Urinary bladder (tissue), 4 donors: ENCODE results near the gene FOXA3. TPM values are rescaled to one million over a fixed set of nuclear protein-coding genes. Genes with fewer than 3 reads are reported as not detected.

Source experiments
- DNase-seq: peaks from one replicate; pipeline ENCODE4 v3.0.0-alpha.2; 2015; ENCODE audit errors: extremely low spot score
- H3K27ac ChIP-seq: one replicate; pipeline ENCODE4 v1.5.1; 2013; ENCODE audit warnings: low read depth, mild to moderate bottlenecking, moderate library complexity
- H3K36me3 ChIP-seq: one replicate; pipeline ENCODE4 v1.6.1; 2013; ENCODE audit warnings: mild to moderate bottlenecking, moderate library complexity; ENCODE audit not compliant: insufficient read depth
- H3K4me1 ChIP-seq: one replicate; pipeline ENCODE4 v1.6.1; 2013; ENCODE audit warnings: mild to moderate bottlenecking, moderate library complexity; ENCODE audit not compliant: insufficient read depth
- H3K4me3 ChIP-seq: one replicate; pipeline ENCODE4 v1.5.1; 2013; ENCODE audit warnings: low read depth, low read length
- WGBS: extraction: QIAGEN DNeasy Blood & Tissue Kit; methylation state at CpG from one replicate; pipeline ENCODE4 v1.1.7; 2013; 5-methylcytosine and 5-hydroxymethylcytosine counted together
- polyA plus RNA-seq: library from polyadenylated mRNA; stranded (reverse); fragments of 200-250 nt; gene quantifications from one replicate; pipeline ENCODE4 v1.2.3, GENCODE V29; 2013
- total RNA-seq: library from RNA; depleted of rRNA; stranded (reverse); fragments of >200 nt; gene quantifications from one replicate; pipeline ENCODE4 v1.2.3, GENCODE V29; 2014
- donor health status: healthy with polysubstance abuse.
- donor health status: healthy.

Gene FOXA3
- total and polyA plus RNA-seq, 2 donors = 0.11 TPM; not detected in 1

DNA sequence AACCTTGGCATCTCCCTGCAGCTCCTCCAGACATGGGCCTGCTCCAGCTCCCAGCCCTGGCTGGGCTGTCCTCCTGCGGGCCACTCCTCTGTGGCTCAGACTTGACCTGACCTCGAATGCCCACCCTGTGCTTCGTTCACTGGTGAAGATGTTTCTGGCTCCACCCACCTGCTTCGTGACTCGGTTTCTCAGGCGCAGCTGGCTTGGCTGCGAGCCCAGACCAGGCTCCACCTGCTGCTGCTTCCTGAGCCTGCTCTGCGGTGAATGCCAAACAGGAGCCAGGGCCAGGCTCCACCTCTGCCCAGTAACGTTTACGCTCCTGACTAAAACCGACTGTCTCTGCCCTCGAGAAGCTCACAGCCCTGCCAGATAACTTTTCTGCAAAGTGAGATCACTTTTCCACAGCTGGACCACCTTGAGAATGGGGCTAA lies 40.1 kb upstream of the FOXA3 start:
- 57% methylated on average over 12 of the region's 12 CpGs for WGBS
- no peak for DNase-seq
- Histone ChIP-seq H3K4me1 (no peaks in the 10 kb centered on the region), H3K27ac (no peak overlapping the region), H3K4me3 (no peak overlapping the region), H3K36me3 (peaks cover 5% of the 10 kb centered on the region)

DNA sequence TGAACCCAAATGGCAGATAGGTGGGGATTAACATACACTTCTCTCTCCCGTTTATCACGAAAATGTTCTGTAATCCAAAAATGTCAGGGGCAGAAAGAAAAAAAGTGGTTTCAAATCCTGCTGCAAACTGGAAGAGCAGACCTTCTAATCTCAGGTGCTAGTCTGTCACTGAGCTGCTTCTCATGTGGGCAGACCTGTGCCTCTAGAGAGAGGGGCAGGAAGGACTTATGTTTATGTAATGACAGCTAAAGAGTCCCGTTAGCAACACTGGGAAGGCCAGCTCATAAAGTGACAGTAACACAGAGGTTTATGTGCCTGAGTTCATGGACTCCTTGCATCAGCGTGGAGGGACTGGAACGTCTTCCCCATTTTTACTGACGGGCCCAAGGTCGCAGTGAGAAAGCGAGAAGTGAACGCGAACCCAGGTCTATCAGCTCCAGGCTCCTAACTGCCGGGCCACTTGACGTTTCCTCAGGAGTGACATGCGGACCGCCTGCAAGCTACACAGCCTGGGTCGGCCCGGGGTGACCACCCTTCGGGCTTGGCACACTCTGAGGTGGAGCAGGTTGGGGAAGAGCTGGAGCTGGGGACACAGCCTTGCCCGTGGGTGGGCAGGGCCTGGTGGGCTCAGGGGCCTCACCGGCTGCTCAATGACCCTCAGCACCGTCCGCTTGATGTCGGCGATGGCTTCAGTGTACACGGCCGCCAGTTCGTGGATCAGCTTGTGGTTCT lies 39.4 kb upstream of the FOXA3 start:
- Histone ChIP-seq H3K4me1 (no peaks in the 10 kb centered on the region), H3K4me3 (no peak overlapping the region), H3K27ac (no peak overlapping the region), H3K36me3 (peaks cover 8% of the 10 kb centered on the region)
- 85% methylated on average over 26 of the region's 26 CpGs for WGBS
- DNase-seq = no peak

DNA sequence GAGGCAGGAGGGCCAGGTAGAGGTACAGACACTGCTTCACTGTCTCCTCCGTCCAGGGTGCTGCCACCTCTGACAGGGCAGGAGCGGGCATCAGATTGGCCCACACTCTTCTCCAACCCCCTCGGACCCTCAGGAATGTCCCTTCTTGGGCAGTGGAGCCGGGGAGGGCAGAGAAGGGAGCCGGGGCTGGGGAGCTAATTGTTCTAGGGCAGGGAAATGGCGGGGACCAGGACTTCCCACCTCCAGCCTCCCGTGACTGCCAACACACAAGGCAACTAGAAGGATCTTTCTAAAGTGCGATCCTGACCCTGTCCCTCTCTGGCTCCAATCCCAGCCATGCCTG lies 38.9 kb upstream of the FOXA3 start:
- 93% methylated on average over 8 of the region's 8 CpGs for WGBS
- DNase-seq = no peak
- no peak overlapping the region for H3K4me3 ChIP-seq
- no peak overlapping the region for H3K27ac ChIP-seq
- no peaks in the 10 kb centered on the region for H3K4me1 ChIP-seq
- H3K36me3 ChIP-seq = peaks cover 12% of the 10 kb centered on the region

DNA sequence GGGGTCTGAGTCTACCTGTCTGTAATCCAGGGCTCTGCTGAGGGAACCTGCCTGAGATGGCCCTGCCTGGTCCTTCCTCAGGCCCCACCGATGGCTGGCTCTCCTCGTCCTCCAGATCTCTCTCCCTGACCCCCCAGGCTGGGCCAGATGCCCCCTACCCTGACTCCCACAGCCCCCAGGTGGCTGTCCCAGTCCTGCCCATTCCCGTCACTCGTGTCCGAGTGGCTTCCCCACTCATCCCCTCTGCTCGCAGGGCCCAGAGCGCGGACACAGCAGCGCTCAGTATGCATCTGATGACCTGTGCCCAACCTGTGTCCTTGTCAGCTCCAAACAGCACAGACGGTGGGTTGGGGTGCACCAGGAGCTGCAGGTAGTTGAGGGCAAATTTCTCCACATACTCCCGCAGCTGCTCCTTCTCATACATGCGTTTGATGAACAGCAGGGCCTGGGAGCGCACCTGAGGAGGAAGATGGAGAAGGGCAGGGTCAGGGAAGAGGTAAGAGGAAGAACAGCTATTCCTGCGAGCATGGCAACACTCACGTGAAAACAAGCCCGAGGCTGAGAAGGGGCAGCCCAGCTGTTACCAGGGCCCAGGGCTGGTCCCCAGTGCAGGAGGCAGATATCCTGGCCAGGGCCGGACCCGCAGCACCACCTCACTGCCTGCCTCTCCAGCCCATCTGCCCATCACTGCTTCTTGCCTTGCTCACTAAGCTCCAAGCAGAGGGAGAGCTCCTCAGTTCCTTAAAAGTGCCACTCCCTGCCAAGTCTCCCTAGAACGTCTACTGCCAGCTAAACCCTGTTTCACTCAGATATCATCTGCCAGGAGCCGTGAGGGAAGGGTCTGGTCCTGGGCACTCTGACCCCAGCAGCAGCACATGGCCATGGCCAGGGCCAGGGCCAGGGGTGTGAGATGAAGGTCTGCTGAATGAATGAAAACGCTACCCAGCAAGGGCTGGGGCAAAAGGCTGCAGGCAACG lies 37.9 kb upstream of the FOXA3 start:
- no peak overlapping the region for H3K4me3 ChIP-seq
- no peak overlapping the region for H3K27ac ChIP-seq
- 82% methylated on average over 22 of the region's 22 CpGs for WGBS
- no peak for DNase-seq
- no peaks in the 10 kb centered on the region for H3K4me1 ChIP-seq
- H3K36me3 ChIP-seq = peaks cover 13% of the 10 kb centered on the region

DNA sequence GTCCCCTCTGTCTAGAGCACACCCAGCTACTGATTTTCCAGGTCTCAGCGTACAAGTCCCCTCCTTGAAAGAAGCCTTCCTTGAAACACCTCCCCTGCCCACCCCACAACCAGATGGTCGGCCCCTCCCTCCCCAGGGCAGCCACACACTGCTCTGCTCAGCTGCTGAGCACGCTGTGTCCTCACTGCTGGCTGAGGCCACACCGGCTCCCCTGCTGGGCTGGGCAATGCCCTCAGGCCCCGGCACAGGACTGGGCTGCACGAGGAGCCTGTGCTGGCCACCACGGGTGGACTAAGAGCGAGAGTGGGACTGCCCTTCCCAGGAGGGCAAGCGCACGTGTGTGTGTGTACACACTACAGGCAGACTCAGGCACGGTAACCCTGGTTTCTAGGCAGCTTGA lies 37.2 kb upstream of the FOXA3 start:
- Histone ChIP-seq H3K4me1 (no peaks in the 10 kb centered on the region), H3K27ac (no peak overlapping the region), H3K4me3 (no peak overlapping the region), H3K36me3 (peaks cover 15% of the 10 kb centered on the region)
- 89% methylated on average over 11 of the region's 11 CpGs for WGBS
- no peak for DNase-seq

DNA sequence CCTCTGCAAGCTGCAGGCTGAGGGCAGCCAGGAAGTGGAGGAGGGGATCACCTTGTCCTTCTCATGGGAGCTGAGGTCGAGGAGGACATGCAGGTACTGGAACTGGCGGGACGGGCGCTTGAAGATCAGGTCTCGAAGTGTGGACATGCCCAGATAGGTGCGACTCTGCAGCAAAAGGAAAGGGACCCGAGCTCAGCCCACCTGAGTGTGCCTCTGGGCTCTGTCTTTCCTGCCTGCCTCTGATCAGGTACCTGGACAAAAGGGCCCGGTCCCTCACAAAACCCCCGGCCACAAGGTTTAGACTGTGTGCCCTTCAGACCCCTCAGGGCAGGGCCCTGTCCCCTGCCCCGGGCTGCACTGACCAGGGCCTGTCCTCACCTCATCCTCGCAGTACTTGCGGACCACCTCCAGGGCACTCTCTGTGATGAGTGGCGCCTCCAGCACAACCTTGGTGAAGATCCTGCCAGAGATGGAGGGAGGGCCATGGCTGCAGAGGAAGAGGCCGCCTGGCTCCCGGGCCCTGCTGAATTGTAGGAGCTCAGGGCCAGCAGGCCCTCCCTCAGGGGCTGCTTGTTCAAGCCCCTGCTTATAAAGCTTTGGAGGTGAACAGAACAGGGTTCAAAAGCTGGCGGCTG lies 36.5 kb upstream of the FOXA3 start:
- 92% methylated on average over 16 of the region's 16 CpGs for WGBS
- no peak for DNase-seq
- Histone ChIP-seq H3K27ac (no peak overlapping the region), H3K4me3 (no peak overlapping the region), H3K36me3 (peaks cover 15% of the 10 kb centered on the region), H3K4me1 (no peaks in the 10 kb centered on the region)

DNA sequence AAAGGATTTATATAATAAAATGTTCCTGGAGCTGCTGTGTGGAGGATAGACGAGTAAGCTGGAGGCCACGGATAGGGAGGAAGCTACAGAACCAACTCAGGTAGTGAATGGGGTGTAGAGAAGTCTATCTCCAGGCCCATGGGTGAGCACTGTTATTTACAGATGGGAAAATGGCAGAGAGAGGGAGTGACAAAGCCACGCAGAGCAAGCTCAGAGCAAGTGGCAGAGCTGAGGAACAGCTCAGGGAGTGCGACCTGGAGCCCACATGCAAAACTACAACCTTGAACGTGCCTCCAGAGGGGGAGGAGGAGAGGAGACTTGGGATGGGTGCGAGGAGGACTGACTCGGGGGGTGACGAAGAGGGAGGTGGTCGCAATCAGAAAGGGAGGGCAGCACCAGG lies 35.6 kb upstream of the FOXA3 start:
- WGBS = 90% methylated on average over 9 of the region's 9 CpGs
- no peak for DNase-seq
- H3K4me3 ChIP-seq = no peak overlapping the region
- H3K4me1 ChIP-seq = no peaks in the 10 kb centered on the region
- H3K36me3 ChIP-seq = peaks cover 20% of the 10 kb centered on the region
- H3K27ac ChIP-seq = no peak overlapping the region

DNA sequence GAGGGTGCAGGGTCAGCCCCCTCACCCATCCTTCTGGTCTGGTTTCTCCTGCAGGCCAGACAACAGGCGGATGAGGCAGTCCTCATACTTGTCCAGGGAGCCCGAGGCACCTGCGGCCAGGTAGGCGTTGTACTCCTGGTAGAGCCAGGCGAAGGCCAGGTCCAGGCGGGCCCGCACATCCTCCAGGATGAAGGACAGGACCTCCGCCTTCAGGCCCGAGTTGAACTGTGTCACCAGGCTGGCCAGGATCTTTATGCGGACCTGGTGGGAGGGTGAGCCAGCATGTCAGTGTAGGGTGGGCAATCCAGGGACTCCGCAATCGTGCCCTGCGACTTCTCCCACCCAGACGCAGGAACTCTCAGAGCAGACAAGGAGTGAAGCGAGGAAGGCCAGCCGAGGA lies 35.2 kb upstream of the FOXA3 start:
- 95% methylated on average over 16 of the region's 16 CpGs for WGBS
- H3K4me3 ChIP-seq = no peak overlapping the region
- no peak for DNase-seq
- no peak overlapping the region for H3K27ac ChIP-seq
- no peaks in the 10 kb centered on the region for H3K4me1 ChIP-seq
- peaks cover 20% of the 10 kb centered on the region for H3K36me3 ChIP-seq

DNA sequence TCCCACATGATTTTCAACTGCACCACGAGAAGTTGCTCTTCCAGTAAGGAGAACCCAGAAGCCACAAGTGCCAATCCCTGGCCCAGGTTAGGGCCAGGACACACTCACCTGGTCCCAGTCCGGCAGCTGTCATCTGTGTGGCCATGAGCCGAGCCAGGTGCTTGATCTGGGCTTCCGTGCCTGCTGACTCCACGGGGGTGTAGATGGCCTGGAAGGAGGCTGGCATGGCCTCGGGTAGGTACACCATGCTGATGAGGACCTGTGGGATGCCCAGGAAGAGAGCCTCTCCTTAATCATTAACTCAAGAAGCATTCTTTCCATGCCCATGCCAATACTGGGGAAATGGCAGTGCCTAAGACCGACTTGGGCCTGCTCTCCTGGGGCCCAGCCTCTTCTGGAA lies 29.2 kb upstream of the FOXA3 start:
- no peak overlapping the region for H3K4me3 ChIP-seq
- H3K4me1 ChIP-seq = no peaks in the 10 kb centered on the region
- 91% methylated on average over 7 of the region's 7 CpGs for WGBS
- H3K36me3 ChIP-seq = peaks cover 28% of the 10 kb centered on the region
- H3K27ac ChIP-seq = no peak overlapping the region
- no peak for DNase-seq

DNA sequence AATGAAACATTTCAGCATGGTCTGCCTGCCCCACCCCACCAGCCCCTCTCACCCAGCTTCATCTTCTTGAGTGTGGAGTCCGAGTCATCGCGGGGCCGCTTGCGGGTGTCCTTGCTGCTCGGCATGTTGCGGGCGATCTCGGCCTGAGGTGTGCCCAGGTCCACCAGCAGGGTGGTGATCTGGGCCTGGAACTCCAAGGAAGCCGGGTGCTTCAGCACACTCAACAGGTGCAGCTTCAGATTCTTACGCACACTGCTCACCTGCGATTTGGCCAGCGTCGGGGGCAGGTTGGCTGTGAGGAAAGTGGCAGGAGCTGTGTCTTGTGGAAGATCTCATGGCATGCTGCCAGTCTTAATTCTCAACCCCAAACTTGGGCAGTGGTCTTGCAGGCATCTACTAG lies 21.9 kb upstream of the FOXA3 start:
- WGBS = 95% methylated on average over 14 of the region's 14 CpGs

DNA sequence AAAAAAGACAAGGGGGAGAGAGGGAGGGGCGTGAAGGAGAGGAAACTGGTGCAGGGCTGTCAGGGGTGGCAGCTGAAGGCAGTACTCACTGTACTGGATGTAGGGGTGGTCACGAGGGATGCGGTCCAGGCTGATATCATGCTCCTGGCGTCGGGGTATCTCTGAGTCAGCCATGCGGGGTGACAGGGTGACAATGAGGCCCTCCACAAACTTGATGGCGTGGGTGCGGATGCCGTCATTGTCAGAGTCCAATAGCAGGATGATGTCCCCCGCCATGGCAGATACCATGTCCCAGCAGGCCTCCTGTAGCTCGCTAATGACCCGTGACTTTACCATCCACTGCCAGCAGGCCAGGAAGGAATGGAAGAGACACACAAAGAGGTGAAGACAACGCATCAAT lies 16.5 kb upstream of the FOXA3 start:
- WGBS = 93% methylated on average over 13 of the region's 13 CpGs
- Histone ChIP-seq H3K27ac (no peak overlapping the region), H3K4me1 (no peaks in the 10 kb centered on the region), H3K36me3 (peaks cover 3% of the 10 kb centered on the region), H3K4me3 (no peak overlapping the region)
- no peak for DNase-seq

More for the DNA sequence above, 21.9 kb upstream of the FOXA3 start:
- Histone ChIP-seq H3K36me3 (peaks cover 12% of the 10 kb centered on the region), H3K27ac (no peak overlapping the region), H3K4me3 (no peak overlapping the region), H3K4me1 (no peaks in the 10 kb centered on the region)
- no peak for DNase-seq

DNA sequence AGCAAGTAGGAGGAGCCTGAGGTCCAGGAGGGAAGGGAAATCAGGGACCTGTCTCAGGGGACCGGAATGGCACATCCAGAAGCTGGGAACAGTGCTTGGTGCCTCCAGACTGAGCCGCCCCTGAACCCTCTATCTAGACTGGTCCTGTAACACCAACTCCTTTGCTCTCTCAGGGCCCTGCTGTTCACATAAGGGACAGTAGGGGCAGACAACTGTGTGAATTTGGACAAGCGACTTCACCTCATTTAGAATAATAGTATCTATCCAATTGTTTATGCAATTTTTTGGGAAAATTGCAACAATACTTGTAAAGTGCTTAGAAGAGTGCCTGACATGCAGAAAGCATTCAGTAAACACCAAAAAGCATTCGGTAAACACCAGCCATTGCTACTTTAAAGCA lies 15.2 kb upstream of the FOXA3 start:
- no peak for DNase-seq
- H3K36me3 ChIP-seq = peaks cover 3% of the 10 kb centered on the region
- H3K27ac ChIP-seq = no peak overlapping the region
- H3K4me1 ChIP-seq = no peaks in the 10 kb centered on the region
- 91% methylated on average over 4 of the region's 4 CpGs for WGBS
- H3K4me3 ChIP-seq = no peak overlapping the region

DNA sequence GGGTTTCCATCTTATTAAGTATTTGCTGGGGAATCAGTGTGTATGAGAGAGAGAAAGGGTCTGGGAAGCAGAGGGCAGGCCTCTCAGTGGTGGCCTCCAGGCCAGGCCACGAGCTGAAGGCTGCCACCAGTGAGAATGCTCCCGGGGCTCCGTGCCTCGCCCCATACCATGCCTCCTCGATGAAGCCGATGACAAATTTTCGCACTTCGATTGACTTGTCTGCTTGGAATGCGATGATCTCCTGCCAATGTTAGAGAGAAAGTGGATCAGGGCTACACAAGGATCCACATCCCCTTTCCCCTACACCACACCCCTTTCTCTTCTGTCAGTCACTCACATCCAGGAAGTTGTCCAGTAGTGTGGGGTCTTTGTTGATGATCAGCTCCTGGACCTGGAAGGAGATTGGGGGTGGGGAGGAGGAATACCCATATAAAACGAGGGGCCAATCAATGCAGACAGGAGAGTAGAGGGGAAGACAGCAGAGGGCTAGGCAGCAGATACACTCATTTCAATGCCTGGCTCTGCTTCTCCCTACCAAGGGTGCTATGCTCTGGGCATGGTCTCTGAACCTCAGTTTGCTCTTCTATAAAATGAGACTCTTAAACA lies 11.9 kb upstream of the FOXA3 start:
- H3K4me3 ChIP-seq = no peak overlapping the region
- H3K4me1 ChIP-seq = no peaks in the 10 kb centered on the region
- whole genome bisulfite sequencing = 89% methylated on average over 10 of the region's 10 CpGs
- H3K36me3 ChIP-seq = peaks cover 3% of the 10 kb centered on the region
- H3K27ac ChIP-seq = no peak overlapping the region
- DNase-seq = no peak
